HG03060 (cell line): ENCODE results near the gene TRERF1.
"Not testable (repeated sequence)": the region's sequence is repeated elsewhere in the genome, so short reads cannot be mapped to it uniquely, and the experiment has no call there.

ENCODE experiments used
- ATAC-seq: cut with Tn5 transposase; IDR thresholded peaks from one replicate; pipeline ENCODE4 v1.9.1; 2021; ENCODE audit warnings: low read depth, moderate number of reproducible peaks; ENCODE audit not compliant: unreplicated experiment

TRERF1 gene

GRCh38 chr6:42451333-42452170, at the start of gene TRERF1:
TSS of gene TRERF1 (minus strand) at chr6:42451926. CDS start at chr6:42269590, 182,336 bp downstream.
- no peak for ATAC-seq

- ATAC-seq: no peak
Observed at GRCh38 chr6:42498473-42499128, 46.9 kb upstream of the TRERF1 start.

GRCh38 chr6:42493914-42494539, 42.3 kb upstream of the TRERF1 start:
- ATAC-seq: no peak

- ATAC-seq: no peak
Observed at GRCh38 chr6:42488129-42488528, 36.4 kb upstream of the TRERF1 start.

- no peak for ATAC-seq
Observed at GRCh38 chr6:42484261-42484660, 32.5 kb upstream of the TRERF1 start.

- ATAC-seq: no peak
Observed at GRCh38 chr6:42482174-42482573, 30.4 kb upstream of the TRERF1 start.

GRCh38 chr6:42471714-42472113, 20.0 kb upstream of the TRERF1 start:
- ATAC-seq: no peak

GRCh38 chr6:42471142-42471541, 19.4 kb upstream of the TRERF1 start:
- no peak for ATAC-seq

GRCh38 chr6:42468273-42468672, 16.5 kb upstream of the TRERF1 start:
- ATAC-seq: no peak

- ATAC-seq: no peak
Observed at GRCh38 chr6:42467651-42468050, 15.9 kb upstream of the TRERF1 start.

- ATAC-seq: not testable (repeated sequence)
Observed at GRCh38 chr6:42466470-42466869, 14.7 kb upstream of the TRERF1 start.

- no peak for ATAC-seq
Observed at GRCh38 chr6:42462474-42462972, 10.8 kb upstream of the TRERF1 start.

- no peak for ATAC-seq
Observed at GRCh38 chr6:42460883-42461282, 9.2 kb upstream of the TRERF1 start.

- no peak for ATAC-seq
Observed at GRCh38 chr6:42459888-42460287, 8.2 kb upstream of the TRERF1 start.

- no peak for ATAC-seq
Observed at GRCh38 chr6:42454428-42454791, 2.7 kb upstream of the TRERF1 start.

GRCh38 chr6:42453654-42454427, 2.1 kb upstream of the TRERF1 start:
- no peak for ATAC-seq

- ATAC-seq: no peak
Observed at GRCh38 chr6:42453031-42453653, 1.4 kb upstream of the TRERF1 start.

- ATAC-seq: no peak
Observed at GRCh38 chr6:42452171-42453030, 675 bp upstream of the TRERF1 start.
